Inflammatory macrophage treated with lipopolysaccharide for 1 hour (primary cell): Measurements from ENCODE around the gene SNAI1.
A peak's percentile ranks its signal among the peaks of the same experiment; 100 is the strongest.
"Not testable (repeated sequence)": the region's sequence is repeated elsewhere in the genome, so short reads cannot be mapped to it uniquely, and the experiment has no call there.

Experiments
- DNase-seq, 2 donors: peaks; one replicate each; pipeline ENCODE4 v3.0.0-alpha.2; 2020 to 2022

Gene SNAI1

GRCh38 chr20:49982346-49983122 lies at the start of gene SNAI1:
SNAI1 (plus strand) TSS chr20:49982980; CDS start chr20:49983060, 80 bp downstream.
- peak; percentile 65 to 70 for DNase-seq

GRCh38 chr20:49935746-49936152 lies 47.0 kb upstream of the SNAI1 start:
- no peak for DNase-seq

- peak; percentile 81 to 97 for DNase-seq
These were observed 46.4 kb upstream of the SNAI1 start, which contains the start of gene RNF114 for GRCh38 chr20:49936153-49937026. RNF114 (plus strand) TSS chr20:49936397; CDS start chr20:49936413, 16 bp downstream.

GRCh38 chr20:49937027-49937929 lies 45.5 kb upstream of the SNAI1 start:
- DNase-seq, result peak in 1 of 2 donors; percentile 31

GRCh38 chr20:49938173-49939163 lies 44.3 kb upstream of the SNAI1 start:
- no peak for DNase-seq

GRCh38 chr20:49941456-49941855 lies 41.3 kb upstream of the SNAI1 start:
- no peak for DNase-seq

GRCh38 chr20:49942303-49942702 lies 40.5 kb upstream of the SNAI1 start:
- no peak for DNase-seq

- no peak for DNase-seq
These were observed 39.8 kb upstream of the SNAI1 start for GRCh38 chr20:49942942-49943341.

GRCh38 chr20:49945306-49945700 lies 37.5 kb upstream of the SNAI1 start:
- DNase-seq, result no peak

- no peak for DNase-seq
These were observed 36.9 kb upstream of the SNAI1 start for GRCh38 chr20:49945701-49946477.

GRCh38 chr20:49948178-49948577 lies 34.6 kb upstream of the SNAI1 start:
- DNase-seq, result no peak

GRCh38 chr20:49948809-49949507 lies 33.8 kb upstream of the SNAI1 start:
- DNase-seq, result peak in 1 of 2 donors; percentile 42

- no peak for DNase-seq
These were observed 31.6 kb upstream of the SNAI1 start for GRCh38 chr20:49951151-49951550.

GRCh38 chr20:49955167-49955566 lies 27.6 kb upstream of the SNAI1 start:
- DNase-seq, result no peak

GRCh38 chr20:49955830-49956396 lies 26.9 kb upstream of the SNAI1 start:
- DNase-seq, result not testable (repeated sequence)

- DNase-seq, result no peak
These were observed 26.1 kb upstream of the SNAI1 start for GRCh38 chr20:49956689-49957088.

- DNase-seq, result not testable (repeated sequence)
These were observed 25.5 kb upstream of the SNAI1 start for GRCh38 chr20:49957089-49957938.

- DNase-seq, result no peak
These were observed 21.4 kb upstream of the SNAI1 start for GRCh38 chr20:49961413-49961812.
